Head of caudate nucleus (tissue), 42 donors: ENCODE results near the gene MUC2.

Experiments
- DNase-seq, 42 donors: peaks; one replicate each; pipeline versions ENCODE4 v3.0.0 to v3.0.0-alpha.2; 2020 to 2021; ENCODE audit warnings: mixed read lengths in 7 of 42
- intact Hi-C: fragments of 100-400 bp; cut with DNase I; formaldehyde crosslinking; loops from one replicate; pipeline ENCODE4 v1.15.0; 2022

Gene MUC2

DNA sequence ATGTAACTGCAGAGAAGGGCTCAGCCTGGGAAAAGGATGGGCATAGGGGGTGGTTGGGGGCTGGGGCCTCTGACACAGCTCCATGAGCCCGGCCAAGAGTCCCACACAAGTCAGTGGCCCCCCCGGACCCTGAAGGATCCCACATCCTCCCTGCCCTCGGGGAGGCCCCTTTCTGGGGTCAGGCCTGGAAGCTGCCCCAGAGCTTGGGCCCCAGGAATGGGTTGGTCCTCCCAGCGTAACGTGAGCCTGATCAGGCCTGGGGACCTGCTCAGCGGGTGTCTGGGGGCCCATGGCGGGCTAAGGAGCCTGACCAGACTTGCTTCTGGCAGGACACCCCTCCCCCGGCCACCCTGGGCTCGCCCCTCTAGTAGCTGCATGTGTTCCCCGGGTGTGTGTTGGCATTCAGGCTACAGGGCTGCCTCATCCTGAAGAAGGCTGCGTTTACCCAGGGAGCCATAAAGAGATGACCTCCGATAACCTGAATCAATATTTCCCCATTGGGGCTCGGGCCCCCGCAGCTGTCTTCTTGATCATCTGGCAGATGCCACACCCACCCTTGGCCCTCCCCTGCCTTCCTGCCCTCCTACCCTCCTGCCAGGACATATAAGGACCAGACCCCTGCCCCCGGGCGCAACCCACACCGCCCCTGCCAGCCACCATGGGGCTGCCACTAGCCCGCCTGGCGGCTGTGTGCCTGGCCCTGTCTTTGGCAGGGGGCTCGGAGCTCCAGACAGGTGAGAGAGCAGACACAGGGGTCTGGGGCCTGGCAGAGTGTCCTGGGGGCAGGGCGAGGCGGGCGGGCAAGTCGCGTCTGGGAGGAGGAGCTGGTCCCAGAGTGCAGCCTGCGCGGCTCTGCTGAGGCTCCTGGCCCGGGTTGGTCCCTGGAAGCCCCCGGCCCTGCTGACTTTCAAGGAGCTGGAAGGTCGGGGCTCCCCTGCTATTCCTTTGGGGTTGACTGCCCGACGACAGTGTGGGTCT lies at the start of gene MUC2:
Gene MUC2, plus strand, starts transcription at position 631 of the 978 bp plus-strand sequence.
- DNase-seq: peak in 7 of 42 donors; percentile 6 to 33 (median 13)
- intact Hi-C loops: no loop called here

GRCh38 chr11:1025410-1026162 lies 49.1 kb upstream of the MUC2 start:
- DNase-seq: no peak
- intact Hi-C loops: no loop called here

GRCh38 chr11:1026163-1026450 lies 48.6 kb upstream of the MUC2 start:
- no peak for DNase-seq
- intact Hi-C loops: no loop called here

DNA sequence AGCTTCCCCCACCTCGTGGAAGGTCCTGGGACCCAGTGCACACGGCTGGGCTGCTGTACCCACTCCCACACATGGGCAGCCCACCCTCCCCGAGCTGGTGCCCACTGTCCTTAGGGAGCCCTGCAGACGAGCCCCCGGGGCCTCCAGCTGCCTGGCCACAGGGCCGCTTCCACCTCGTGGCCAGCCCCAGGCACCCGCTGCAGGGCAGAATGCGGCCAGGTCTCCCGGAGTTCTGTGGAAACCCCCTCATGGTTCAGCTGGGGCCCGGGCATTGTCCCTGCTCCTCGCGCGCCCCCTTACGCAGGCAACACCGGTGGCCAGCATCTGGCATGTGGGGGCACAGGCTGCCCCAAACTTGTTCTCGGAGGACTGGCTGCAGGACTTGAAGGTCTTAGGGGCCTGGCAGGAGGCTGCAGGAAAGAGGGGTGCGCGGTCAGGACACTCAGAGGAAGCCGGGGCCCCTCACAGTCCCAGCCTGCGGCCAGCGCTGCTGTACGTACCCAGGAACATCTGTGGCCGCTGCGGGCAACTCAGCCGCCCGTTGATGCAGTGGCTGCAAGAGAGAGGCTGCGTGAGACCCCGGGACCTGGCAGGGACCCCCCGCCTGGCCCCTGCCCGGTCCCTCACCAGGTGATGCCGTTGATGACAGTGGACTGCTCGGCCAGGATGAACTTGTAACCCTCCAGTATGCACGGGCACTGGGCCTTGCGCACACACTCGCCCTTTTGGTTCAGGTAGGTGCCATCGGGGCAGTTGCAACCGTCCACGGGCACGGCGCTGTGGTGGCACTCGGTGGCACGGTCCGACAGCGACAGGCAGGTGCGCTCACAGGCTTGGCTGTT lies 47.8 kb upstream of the MUC2 start:
- intact Hi-C loops: no loop called here
- DNase-seq: no peak

- DNase-seq: no peak
- intact Hi-C loops: no loop called here
These were observed 47.0 kb upstream of the MUC2 start for GRCh38 chr11:1027483-1028290.

DNA sequence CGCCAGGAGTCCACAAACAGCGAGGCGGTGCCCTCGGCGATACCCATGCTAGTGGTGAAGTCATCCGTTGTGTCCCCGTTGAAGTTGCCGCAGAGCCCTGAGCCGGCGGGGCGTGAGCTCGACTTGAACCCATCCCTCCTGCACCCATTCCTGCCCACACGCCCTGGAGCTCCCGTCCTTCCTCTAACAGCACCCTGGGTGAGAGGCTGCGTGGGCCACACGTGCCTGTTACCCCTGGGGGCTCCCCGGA lies 46.5 kb upstream of the MUC2 start:
- intact Hi-C loops: no loop called here
- no peak for DNase-seq

GRCh38 chr11:1028616-1029015 lies 46.1 kb upstream of the MUC2 start:
- DNase-seq: no peak
- intact Hi-C loops: no loop called here

- DNase-seq: no peak
- intact Hi-C loops: no loop called here
These were observed 45.6 kb upstream of the MUC2 start for GRCh38 chr11:1029051-1029450.

DNA sequence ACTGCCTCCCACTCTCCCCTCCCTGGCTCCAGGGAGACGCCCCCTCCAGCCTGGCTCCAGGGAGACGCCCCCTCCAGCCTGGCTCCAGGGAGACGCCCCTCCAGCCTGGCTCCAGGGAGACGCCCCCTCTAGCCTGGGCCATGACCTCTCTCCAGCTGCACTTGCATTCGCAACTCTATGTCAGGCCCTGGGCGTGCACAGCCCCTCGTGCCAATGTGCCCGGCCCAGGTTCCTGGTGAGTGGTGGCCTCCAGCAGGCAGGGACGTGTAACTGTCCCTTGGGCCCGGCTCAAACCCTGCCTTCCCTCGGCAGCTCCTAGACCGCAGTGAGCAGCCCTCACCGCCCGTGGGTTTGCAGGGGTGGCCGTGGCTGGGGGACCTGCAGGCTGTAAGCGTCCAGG lies 45.0 kb upstream of the MUC2 start:
- intact Hi-C loops: no loop called here
- no peak for DNase-seq

- intact Hi-C loops: no loop called here
- DNase-seq: no peak
These were observed 44.6 kb upstream of the MUC2 start for GRCh38 chr11:1030086-1030485.

DNA sequence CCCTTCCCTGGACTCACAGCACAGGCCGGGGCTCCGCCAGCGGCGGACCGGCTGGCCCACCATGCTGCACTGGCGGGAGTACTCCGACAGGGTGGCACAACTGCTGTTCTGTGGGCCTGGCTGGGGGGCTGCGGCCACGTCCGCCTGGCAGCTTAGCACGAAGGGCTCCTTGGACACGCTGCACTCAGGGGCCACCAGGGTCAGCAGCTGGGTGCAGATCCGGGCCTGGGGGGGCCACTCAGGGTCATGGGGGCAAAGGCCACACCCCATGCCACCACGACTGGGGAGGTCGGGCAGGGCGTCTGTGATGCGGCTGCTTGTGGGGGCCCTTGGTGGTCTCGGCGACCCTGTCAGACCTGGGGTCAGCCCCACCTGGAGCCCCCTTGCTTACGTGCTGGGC lies 44.1 kb upstream of the MUC2 start:
- intact Hi-C loops: no loop called here
- no peak for DNase-seq

DNA sequence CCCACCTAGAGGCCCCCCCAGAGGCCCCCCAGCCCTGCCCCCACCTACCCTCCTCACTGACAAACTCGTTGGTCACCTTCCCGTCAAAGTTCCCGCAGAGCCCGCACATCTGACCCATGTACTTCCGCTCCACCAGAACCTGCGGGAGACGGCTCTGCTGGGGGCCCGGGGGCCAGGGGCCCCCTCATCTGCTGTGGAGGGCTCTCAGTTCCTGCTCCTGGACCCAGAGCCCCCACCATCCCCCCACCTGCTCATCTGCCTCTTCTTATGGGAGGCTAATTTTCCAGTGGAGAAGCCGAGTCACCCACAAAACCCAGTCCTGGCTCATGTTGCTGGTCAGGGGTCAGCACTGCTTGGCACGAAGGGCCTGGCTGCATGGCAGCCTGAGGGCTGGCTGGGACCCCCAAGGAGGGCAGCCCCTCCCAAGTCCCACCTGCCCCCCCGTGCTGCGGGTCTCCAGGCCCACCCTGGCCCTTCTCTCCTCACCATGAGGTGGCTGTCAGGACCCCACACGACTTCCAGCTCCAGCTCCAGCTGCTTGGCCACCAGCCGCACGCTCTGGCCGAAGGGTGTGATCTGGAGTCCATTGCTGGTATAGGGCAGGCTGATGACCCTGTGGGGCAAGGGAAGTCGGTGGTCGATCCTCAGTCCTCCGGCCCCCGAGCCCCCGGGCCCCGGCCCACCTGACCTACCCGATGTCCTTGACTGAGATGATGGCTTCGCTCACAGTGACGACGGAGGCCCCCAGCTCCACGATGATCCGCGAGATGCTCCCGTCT lies 43.4 kb upstream of the MUC2 start:
- DNase-seq: no peak
- intact Hi-C loops: no loop called here

- no peak for DNase-seq
These were observed 42.3 kb upstream of the MUC2 start for GRCh38 chr11:1032310-1032891.

GRCh38 chr11:1033016-1033798 lies 41.5 kb upstream of the MUC2 start:
- intact Hi-C loops: no loop called here
- DNase-seq: no peak

More at GRCh38 chr11:1032310-1032891, 42.3 kb upstream of the MUC2 start:
- intact Hi-C loops: no loop called here

DNA sequence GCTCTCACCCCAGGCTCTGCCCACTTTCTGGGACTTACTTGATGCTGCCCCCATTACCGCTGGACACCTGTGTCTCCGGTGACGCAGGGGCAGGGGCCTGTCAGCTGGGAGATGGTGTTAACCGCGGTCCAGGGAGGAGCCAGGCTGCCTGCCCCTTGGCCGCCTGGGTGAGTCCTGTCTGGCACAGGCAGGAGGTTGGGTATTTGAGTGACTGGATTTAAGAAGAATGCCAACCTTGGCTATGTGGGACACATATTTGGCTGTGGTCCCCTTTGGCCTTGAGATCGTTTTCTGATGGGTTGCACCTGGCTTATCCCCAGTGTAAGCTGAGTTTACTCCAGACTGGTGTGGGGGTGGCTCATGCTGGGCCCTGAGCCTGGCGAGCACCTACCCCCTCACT lies 40.7 kb upstream of the MUC2 start:
- DNase-seq: no peak
- intact Hi-C loops: no loop called here

- no peak for DNase-seq
- intact Hi-C loops: no loop called here
These were observed 40.0 kb upstream of the MUC2 start for GRCh38 chr11:1034456-1035295.
